NCI-H2196 treated with DMSO at 0.1 percent for 48 hours (cell line): ENCODE measurements around the gene SNAP29.
A peak's percentile ranks its signal among the peaks of the same experiment; 100 is the strongest.
"Not testable (repeated sequence)": the region's sequence is repeated elsewhere in the genome, so short reads cannot be mapped to it uniquely, and the experiment has no call there.

Experiments
- DNase-seq: peaks from one replicate; lab custom pipeline; 2025; ENCODE audit not compliant: unreplicated experiment; lab: John Stamatoyannopoulos, UW

Gene SNAP29

DNA sequence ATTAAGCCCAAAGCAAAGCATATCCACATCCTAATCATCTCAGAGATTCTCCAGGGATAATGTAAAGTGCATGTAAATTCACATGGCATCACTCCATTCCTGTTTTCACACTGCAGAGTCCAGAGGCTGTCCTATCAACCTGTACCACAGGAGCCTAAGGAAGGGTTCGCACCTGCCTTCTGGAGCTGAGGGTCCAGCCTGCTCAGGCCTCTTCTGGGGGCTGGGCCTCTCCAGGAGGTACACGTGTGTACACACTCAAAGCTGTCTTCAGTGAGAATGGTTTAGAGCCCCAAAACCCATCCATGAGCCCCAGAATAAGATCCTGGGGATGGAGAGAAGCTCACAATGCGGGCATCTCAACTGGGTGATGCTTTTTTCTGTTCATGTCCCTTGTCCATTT is 24.1 kb upstream of the SNAP29 start:
- no peak for DNase-seq

GRCh38 chr22:20836987-20837823 is 21.6 kb upstream of the SNAP29 start:
- no peak for DNase-seq

DNA sequence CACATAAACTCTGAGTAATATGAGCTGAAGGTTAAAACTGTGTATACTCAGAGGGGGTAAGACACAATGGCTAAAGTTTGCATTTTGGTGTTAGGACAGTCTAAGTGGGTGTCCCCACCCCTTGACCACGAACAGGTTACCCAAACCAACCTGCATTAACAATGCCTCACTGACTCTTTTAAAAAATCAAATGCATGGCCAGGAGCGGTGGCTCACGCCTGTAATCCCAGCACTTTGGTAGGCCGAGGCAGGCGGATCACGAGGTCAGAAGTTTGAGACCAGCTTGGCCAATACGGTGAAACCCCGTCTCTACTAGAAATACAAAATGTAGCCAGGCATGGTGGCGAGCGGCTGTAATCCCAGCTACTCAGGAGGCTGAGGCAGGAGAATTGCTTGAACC is 19.5 kb upstream of the SNAP29 start:
- DNase-seq: not testable (repeated sequence)

DNA sequence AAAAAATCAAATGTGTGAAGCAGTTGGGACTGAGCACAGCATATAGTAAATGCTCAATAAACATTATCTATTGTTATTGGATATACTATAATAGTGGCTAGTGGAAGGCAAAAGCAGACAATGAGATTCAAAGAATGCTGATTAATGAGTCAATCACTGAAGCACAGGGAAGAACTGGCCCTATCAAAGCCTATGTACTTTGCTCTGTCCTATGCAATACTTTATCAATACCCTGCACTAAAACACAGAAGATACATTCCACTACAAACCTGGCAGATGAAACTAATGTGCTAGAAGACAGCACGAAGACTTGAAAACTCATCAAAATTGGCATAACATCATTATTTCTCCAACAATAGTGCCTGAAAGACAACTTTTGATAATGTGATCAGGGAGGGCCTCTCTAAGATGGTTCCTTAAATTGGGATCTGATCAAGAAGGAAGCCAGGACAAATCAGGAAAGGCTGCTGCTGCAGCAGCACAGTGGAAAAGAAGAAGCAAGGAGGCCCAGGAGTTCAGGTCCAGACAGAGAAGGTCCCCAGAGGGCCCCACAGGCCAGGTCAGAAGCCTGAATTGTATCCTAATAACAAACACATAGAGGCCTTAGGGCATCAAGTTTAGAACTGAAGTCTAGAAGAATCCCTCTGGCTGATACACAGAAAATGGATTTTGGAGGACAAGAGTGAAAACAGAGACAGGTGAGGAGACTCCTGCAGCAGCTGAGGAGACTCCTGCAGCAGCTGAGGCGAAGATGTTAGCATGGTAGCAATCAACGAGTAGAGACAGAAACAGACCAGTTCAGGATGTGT is 18.8 kb upstream of the SNAP29 start:
- no peak for DNase-seq

DNA sequence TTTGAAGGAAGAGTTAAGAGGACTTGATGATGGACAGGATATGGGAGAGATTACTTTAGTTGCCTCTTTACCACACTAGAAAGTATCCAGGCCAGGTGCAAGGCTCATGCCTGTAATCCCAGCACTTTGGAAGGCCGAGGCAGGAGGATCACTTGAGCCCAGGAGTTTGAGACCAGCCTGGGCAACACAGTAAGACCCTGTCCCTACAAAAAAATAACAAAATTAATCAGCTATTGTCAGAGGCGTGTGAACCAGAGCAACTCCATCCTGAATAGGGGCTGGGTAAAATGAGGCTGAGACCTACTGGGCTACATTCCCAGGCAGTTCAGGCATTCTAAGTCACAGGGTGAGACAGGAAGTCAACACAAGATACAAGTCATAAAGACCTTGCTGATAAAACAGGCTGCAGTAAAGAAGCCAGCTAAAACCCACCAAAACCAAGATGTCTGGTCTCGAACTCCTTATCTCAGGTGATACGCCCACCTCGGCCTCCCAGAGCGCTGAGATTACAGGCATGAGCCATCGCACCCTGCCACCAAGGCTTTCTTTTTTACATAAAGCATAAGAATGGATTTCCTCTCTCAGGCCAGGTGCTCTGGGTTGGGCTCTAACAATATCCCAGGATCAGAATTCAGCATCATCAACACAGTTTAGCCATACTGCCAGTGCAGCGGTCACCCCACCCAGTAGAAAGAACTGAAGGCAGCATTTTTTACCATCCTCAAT is 18.0 kb upstream of the SNAP29 start:
- DNase-seq: no peak

GRCh38 chr22:20843501-20843900 is 15.3 kb upstream of the SNAP29 start:
- DNase-seq: no peak

DNA sequence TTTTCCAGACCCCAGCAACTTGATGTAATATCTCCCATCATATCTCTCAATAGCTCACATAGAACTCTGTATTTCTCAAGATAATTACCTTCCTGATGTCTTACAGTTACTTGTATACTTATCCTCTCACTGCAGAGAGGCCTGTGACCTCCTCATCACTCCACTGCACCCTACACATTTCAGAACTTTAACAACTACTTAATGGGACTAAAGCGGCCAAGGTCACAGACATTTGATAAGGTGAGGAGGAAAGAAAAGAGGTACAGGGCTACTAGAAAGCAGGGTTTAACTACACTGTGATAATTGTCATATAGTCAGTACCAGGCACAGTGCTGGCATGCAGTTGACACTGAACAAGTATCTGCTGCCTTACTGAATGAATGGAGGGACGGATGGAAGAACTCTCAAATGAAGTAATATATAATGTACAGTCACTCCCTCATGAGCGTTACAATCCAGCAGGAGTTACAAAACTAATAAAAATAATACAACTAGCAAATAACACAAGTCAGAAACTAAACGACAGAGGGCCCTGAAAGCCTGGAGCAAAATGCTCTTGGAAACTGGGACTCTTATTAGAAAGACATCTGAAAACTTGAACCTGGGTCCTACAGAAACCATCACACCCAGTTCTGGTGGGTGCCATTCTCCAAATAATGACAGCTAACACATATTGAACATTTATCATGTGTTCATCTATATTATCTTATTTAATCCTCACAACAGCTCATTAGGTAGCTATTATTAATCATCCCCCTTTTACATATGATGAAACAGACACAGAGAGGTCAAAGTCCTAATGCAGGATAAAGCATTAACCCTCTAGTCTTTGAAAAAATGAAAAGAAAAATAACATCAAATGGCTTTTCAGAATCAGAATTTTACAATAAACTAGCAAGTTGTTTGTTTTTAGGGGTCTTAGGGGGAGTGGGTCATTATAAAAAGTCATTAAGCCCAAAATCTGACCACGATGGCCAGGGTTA is 14.5 kb upstream of the SNAP29 start:
- no peak for DNase-seq

DNA sequence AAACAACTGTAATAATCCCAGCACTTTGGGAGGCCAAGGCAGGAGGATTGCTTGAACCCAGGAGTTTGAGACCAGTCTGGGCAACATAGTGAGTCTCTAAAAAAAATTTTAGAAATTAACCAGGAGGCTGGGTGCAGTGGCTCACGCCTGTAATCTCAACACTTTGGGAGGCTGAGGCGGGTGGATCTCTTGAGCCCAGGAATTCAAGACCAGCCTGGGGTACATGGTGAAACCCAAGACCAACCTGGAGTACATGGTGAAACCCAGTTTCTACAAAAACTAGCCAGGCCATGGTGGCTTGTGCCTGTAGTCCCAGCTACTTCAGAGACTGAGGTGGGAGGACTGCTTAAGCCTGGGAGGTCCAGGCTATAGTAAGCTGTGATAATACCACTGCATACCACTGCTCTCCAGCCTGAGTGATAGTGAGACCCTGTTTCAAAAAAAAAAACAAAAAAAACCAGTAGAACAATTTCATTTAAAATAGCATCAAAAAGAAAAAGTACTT is 11.4 kb upstream of the SNAP29 start:
- no peak for DNase-seq

- no peak for DNase-seq
These were observed 6.7 kb upstream of the SNAP29 start for GRCh38 chr22:20852076-20852475.

DNA sequence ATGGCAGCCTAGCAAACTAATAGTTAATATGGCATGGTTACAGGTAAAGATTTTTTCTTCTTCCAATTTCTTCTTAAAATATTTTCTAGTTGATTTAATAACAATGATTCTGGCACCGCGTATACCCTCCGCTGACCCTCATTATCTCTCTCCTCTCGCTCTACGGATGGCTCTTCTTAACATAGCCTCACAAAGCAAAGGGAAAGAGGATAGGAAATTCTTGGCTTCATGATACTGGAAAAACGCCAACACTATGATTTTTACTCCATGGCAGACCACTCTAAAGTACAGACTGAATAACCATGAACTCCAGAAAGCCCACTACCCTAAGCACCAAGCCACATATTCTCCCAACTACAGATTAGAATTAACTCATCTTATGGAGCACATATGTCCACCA is 6.3 kb upstream of the SNAP29 start:
- DNase-seq: no peak

- no peak for DNase-seq
These were observed 5.6 kb upstream of the SNAP29 start for GRCh38 chr22:20853236-20853660.

GRCh38 chr22:20857247-20857643 is 1.6 kb upstream of the SNAP29 start:
- DNase-seq: no peak

- peak; percentile 28 for DNase-seq
These were observed 781 bp upstream of the SNAP29 start for GRCh38 chr22:20857838-20858614.

DNA sequence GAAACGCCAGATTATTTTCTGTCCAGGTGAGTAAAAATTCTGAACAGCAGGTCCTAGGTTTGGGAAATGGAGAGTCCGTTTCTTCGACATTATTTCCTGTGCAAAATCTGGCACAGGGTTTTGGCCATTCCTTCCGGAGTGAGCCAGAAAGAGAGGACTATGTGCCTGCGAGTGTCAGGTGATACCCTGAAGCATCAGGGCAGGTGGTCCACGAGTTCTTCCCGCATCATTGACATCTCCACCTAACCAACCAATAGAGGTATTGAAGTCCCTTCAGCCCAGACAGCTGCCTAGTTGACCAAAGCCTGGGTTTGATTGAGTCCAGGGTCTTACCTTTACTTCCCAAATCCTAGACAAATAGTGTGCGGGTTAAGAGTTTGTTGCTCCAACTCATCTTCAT is 808 bp downstream of the SNAP29 start:
- no peak for DNase-seq

DNA sequence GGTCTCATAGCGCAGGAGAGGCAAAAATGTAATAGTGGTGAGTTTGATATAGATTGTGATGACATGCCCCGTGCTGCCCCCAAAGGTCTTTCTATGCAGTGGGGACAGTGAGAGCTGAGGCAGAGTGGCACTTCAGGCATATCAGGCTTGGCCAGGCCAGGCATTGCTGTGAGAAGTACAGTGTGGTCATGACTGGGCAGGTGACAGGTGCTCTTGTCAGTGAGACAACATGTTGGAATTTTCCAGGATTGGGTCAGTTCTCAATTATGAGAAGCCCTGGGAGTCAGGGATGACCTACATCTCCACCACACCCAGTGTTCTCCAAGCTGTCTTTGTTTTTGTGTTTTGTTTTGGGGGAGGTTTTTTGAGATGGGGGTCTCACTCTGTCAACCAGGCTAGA is 3.7 kb downstream of the SNAP29 start:
- no peak for DNase-seq

- DNase-seq: no peak
These were observed 4.6 kb downstream of the SNAP29 start for GRCh38 chr22:20863366-20863765.

DNA sequence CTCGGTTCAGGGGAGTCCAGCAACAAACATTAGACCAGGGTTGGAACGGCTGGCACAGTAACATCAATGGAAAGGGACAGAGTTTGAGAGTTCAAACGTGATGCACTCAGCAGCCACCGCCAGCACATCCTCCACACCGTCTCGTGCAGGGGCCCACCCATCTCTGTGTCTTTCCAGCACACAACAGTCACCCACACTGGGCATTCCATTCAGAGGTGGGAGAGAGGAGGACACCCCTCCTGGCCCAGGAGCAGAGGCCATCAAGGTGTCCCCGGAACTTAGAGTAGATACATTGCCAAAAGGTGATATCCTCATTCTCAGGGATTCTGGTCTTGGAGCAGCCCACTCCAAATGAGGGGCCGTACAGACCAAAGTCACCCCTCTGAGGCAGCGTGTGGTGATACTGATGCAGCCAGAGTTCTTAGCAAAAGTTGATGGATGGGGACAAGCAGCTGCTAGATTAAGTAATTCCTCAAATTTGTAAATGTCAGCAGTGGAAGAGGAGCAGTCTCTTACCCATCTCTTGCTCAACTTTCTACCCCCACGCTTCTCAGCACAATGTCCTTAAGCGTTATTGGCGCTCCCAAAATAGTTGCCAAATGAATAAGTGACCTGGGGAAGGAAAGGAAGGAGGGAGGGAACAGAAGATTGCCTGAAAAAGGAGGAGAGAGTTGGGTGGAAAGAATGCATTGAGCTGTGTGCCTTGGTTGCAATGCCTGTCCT is 5.5 kb downstream of the SNAP29 start:
- no peak for DNase-seq

- no peak for DNase-seq
These were observed 6.5 kb downstream of the SNAP29 start for GRCh38 chr22:20865331-20865730.
